ENCODE results near the gene SMIM5. TPM values are rescaled to one million over a fixed set of nuclear protein-coding genes. Genes with fewer than 3 reads are reported as not detected.

Gene SMIM5
- total RNA-seq, 1 donor from 2014 or later: 1.7 TPM

DNA sequence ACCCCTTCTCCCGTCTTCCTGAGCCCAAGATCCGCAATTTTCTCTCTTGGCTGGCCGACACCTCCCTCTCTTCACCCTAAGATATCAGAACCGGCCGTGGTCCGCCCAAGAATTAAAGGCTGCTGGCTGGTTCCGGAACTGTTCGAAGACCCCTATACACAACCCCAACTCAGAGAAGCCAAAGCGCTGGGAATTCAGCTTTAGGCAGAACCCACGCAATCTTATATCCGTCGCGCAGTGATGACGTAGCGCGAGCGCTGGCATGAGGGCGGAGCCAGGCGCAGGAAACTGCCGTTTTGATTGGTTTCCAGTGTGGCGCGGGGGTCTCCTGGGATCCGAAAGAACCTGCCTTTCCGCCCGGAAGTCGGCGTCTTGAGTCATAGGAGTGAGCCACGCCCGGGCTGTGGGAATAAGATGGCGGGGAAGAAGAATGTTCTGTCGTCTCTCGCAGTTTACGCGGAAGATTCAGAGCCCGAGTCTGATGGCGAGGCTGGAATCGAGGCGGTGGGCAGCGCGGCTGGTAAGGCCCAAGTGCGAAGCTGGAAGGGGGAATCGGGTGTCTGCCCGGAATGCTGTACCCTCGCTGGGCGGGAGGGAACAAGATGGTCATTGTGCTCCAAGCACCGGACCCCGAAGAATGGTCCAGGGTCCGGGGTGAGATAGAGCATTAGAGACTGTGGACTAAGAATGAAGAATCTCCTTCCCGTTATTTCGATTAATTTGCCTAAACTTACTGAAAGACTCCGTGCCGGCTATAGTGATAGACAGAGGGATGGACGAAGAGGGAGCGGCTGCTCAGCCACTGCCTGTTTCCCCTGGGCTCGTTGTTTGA, 33.9 kb downstream of the SMIM5 start, which contains the start of the genes RECQL5 and SAP30BP:
Gene RECQL5 (minus strand): TSS at position 196 of the 832 bp plus-strand sequence. CDS start 597 bp downstream, outside the sequence.
Gene SAP30BP (plus strand): TSS at position 380 of the 832 bp plus-strand sequence. CDS start 35 bp downstream, at position 415.
- ATAC-seq (ENCODE audit: low read depth) (peak; percentile 74), DNase-seq (peak; percentile 95)
- intact Hi-C loops (cut with micrococcal nuclease): loop anchor here (1.0 to 5.0 kb wide), 5 partner anchors 22 to 840 kb away; partner anchors contain the start of genes SLC25A19 and UNK
- ChIA-PET POLR2A (interaction anchor here (0.5 to 2.1 kb wide), 19 partner anchors 9 to 495 kb away, joined by 3 to 16 read pairs (median 5); partner anchors contain the start of genes SLC25A19, SMIM5, UNC13D and WBP2), CTCF (interaction anchor here (0.9 to 2.2 kb wide), 10 partner anchors 8 to 95 kb away, joined by 3 to 9 read pairs (median 4); no protein-coding TSS in a partner anchor)
- Mint-ChIP-seq H3K9me3 (no peaks in the 10 kb centered on the region), H3K27me3 (no peaks in the 10 kb centered on the region), H3K4me1 (peaks cover 47% of the 10 kb centered on the region), H3K27ac (peak within 1 kb of the TSS; percentile 27), H3K36me3 (ENCODE audit: low read depth) (peaks cover 48% of the 10 kb centered on the region), H3K4me3 (peak within 1 kb of the TSS; percentile 55)
- TF ChIP-seq, protein P1, sequence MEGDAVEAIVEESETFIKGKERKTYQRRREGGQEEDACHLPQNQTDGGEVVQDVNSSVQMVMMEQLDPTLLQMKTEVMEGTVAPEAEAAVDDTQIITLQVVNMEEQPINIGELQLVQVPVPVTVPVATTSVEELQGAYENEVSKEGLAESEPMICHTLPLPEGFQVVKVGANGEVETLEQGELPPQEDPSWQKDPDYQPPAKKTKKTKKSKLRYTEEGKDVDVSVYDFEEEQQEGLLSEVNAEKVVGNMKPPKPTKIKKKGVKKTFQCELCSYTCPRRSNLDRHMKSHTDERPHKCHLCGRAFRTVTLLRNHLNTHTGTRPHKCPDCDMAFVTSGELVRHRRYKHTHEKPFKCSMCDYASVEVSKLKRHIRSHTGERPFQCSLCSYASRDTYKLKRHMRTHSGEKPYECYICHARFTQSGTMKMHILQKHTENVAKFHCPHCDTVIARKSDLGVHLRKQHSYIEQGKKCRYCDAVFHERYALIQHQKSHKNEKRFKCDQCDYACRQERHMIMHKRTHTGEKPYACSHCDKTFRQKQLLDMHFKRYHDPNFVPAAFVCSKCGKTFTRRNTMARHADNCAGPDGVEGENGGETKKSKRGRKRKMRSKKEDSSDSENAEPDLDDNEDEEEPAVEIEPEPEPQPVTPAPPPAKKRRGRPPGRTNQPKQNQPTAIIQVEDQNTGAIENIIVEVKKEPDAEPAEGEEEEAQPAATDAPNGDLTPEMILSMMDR (IDR thresholded peaks at IDR 0.05): no peak

DNA sequence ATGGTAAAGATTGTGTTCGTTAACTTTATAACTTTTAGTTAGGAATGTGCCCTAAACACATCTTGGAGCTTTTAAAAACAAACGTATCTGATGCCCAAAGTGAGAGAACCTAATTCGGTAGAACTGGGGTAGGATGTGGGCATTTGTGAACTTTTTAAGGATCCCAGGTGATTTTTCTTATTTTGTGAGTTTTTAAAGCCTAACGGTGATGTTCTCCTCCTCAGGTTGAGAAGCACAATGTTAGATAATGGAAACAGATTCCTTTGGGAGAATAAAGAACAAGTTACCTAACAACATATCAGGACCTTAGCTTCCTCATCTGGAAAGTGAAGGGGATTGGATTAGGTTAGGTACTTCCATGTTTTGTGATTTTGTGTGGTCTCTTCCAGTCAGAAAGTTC, 34.6 kb downstream of the SMIM5 start:
- Mint-ChIP-seq H3K9me3 (no peaks in the 10 kb centered on the region), H3K27ac (no peak overlapping the region), H3K4me1 (peaks cover 44% of the 10 kb centered on the region), H3K27me3 (no peaks in the 10 kb centered on the region), H3K4me3 (no peak overlapping the region), H3K36me3 (ENCODE audit: low read depth) (peaks cover 48% of the 10 kb centered on the region)
- no peak for DNase-seq
- ChIA-PET POLR2A (interaction anchor here (0.5 to 2.1 kb wide), 6 partner anchors 10 to 370 kb away, joined by 3 to 16 read pairs (median 7); partner anchors contain the start of gene SMIM5), CTCF (interaction anchor here (0.9 to 2.2 kb wide), 3 partner anchors 8 to 16 kb away, joined by 3 to 8 read pairs (median 3); no protein-coding TSS in a partner anchor)
- intact Hi-C loops (cut with micrococcal nuclease): loop anchor here (1.0 to 5.0 kb wide), 5 partner anchors 21 to 839 kb away; partner anchors contain the start of genes SLC25A19 and UNK
- ATAC-seq (ENCODE audit: low read depth): no peak
- TF ChIP-seq, protein P1 (IDR thresholded peaks at IDR 0.05): no peak

DNA sequence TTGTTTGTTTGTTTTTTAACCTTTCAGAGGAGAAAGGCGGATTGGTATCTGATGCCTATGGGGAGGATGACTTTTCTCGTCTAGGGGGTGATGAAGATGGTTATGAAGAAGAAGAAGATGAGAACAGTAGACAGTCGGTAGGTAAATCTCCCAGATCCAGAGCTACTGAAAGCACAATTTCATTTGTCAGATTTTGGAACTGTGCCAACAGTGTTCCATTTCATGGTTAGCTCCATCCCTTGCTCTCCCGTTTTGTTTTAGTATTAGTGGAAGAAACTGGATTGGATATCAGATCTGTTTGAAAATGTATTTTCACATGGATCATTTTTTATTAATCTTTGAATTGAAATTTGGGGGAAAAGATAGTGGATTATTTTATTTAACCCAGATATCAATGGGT, 35.3 kb downstream of the SMIM5 start:
- Mint-ChIP-seq H3K4me1 (peaks cover 40% of the 10 kb centered on the region), H3K9me3 (no peaks in the 10 kb centered on the region), H3K4me3 (no peak overlapping the region), H3K27me3 (no peaks in the 10 kb centered on the region), H3K27ac (no peak overlapping the region), H3K36me3 (ENCODE audit: low read depth) (peaks cover 55% of the 10 kb centered on the region)
- ATAC-seq (ENCODE audit: low read depth) (no peak), DNase-seq (no peak)
- intact Hi-C loops (cut with micrococcal nuclease): loop anchor here (5.0 kb wide), 2 partner anchors 179 to 839 kb away; no protein-coding TSS in a partner anchor
- POLR2A ChIA-PET: interaction anchor here (1.2 kb wide), 1 partner anchor 13 kb away, joined by 3 read pairs; no protein-coding TSS in a partner anchor
- TF ChIP-seq, protein P1 (IDR thresholded peaks at IDR 0.05): no peak
- CTCF ChIA-PET: no interaction called here

DNA sequence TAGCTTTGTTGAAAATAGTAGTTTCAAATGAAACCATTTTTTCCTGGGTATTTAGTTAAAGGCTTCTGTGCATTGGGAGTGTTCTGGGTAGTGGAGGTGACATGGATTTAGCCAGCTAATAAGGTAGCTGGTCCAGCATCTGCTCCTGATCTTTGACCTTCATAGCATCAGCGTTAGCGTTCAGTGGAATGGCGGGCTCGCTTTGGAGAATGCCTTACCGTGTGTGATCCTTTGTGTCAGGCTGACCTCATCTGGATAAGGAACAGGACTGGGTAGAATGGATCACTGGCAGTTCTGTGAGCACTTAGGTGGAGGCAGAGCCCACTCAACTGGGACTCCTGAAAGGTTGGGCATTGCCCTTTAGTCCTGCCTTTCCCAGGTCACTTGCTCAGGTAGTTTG, 37.6 kb downstream of the SMIM5 start:
- no peaks in the 10 kb centered on the region for H3K9me3 Mint-ChIP-seq
- no peak overlapping the region for H3K27ac Mint-ChIP-seq
- peaks cover 20% of the 10 kb centered on the region for H3K4me1 Mint-ChIP-seq
- H3K4me3 Mint-ChIP-seq: no peak overlapping the region
- no peaks in the 10 kb centered on the region for H3K27me3 Mint-ChIP-seq
- TF ChIP-seq, protein P1 (IDR thresholded peaks at IDR 0.05): no peak
- peaks cover 57% of the 10 kb centered on the region for H3K36me3 Mint-ChIP-seq (ENCODE audit: low read depth)
- ATAC-seq (ENCODE audit: low read depth) (no peak), DNase-seq (no peak)
- ChIA-PET POLR2A (interaction anchor here (0.5 kb wide), 1 partner anchor 48 kb away, joined by 3 read pairs; no protein-coding TSS in a partner anchor), CTCF (interaction anchor here (0.6 to 7.7 kb wide), 5 partner anchors 10 to 246 kb away, joined by 3 to 66 read pairs (median 5); partner anchors contain the start of gene SMIM5)
- intact Hi-C loops (cut with micrococcal nuclease): no loop called here
